HepG2 (cell line): ENCODE results near the gene RILPL1. TPM values are rescaled to one million over a fixed set of nuclear protein-coding genes. Genes with fewer than 3 reads are reported as not detected.
A peak's percentile ranks its signal among the peaks of the same experiment; 100 is the strongest.

Experiments used
- ELF3 ChIP-seq: IDR thresholded peaks from 2 replicates; pipeline ENCODE4 v1.6.1; 2016; ENCODE audit warnings: missing genetic modification reagents, missing compliant biosample characterization
- ERF ChIP-seq: IDR thresholded peaks from 2 replicates; pipeline ENCODE4 v1.6.1; 2018; ENCODE audit warnings: missing biosample characterization, missing genetic modification reagents
- ETV5 ChIP-seq: IDR thresholded peaks from 2 replicates; pipeline ENCODE4 v1.6.1; 2018; ENCODE audit warnings: missing biosample characterization, missing genetic modification reagents, inconsistent platforms, borderline replicate concordance
- GABPB1 ChIP-seq: IDR thresholded peaks from 2 replicates; pipeline ENCODE4 v1.6.1; 2016; ENCODE audit warnings: mild to moderate bottlenecking, missing genetic modification reagents, moderate library complexity, missing compliant biosample characterization
- KAT7 ChIP-seq: IDR thresholded peaks from 2 replicates; pipeline ENCODE4 v1.6.1; 2018; ENCODE audit warnings: borderline replicate concordance, missing compliant biosample characterization
- MAFF ChIP-seq: IDR thresholded peaks from 2 replicates; pipeline ENCODE4 v1.6.1; 2011; ENCODE audit warnings: low read depth, low read length, improper control_type of control experiment
- MAFG ChIP-seq: sonication (generic); formaldehyde crosslinking; IDR thresholded peaks from 2 replicates; pipeline ENCODE4 v1.5.1; 2020; ENCODE audit warnings: mild to moderate bottlenecking, missing genetic modification reagents
- PRPF4 ChIP-seq: fragments of 200-400 bp; formaldehyde crosslinking; IDR thresholded peaks from 2 replicates; pipeline ENCODE4 v1.6.1; 2016; ENCODE audit warnings: low read length, low read depth; ENCODE audit not compliant: poor library complexity, severe bottlenecking
- RXRB ChIP-seq: IDR thresholded peaks from 2 replicates; pipeline ENCODE4 v1.6.1; 2016; ENCODE audit warnings: borderline replicate concordance, missing genetic modification reagents, missing compliant biosample characterization
- YEATS4 ChIP-seq: sonication (generic); formaldehyde crosslinking; IDR thresholded peaks from 2 replicates; pipeline ENCODE4 v1.4.0; 2020; ENCODE audit warnings: missing genetic modification reagents, borderline replicate concordance
- ZFP82 ChIP-seq: sonication (generic); formaldehyde crosslinking; IDR thresholded peaks from 2 replicates; pipeline ENCODE4 v1.5.1; 2020; ENCODE audit warnings: mild to moderate bottlenecking, missing genetic modification reagents, borderline replicate concordance
- ZNF746 ChIP-seq: sonication (generic); formaldehyde crosslinking; IDR thresholded peaks from 2 replicates; pipeline ENCODE4 v1.8.0; 2022; ENCODE audit warnings: mild to moderate bottlenecking, missing genetic modification reagents
- polyA plus RNA-seq, 8 experiments: library from polyadenylated mRNA; depleted of rRNA in 3 of 8; stranded (reverse) in 7 of 8; unstranded in 1 of 8; fragments of >200 nt; fragmentation: Illumina TruSeq in 4 of 8; extraction: Trizol in 4 of 8; gene quantifications; 2 replicates each; pipeline versions ENCODE4 v1.2.1 to v1.2.3, GENCODE V29; 2011 to 2016; ENCODE audit warnings: low read depth in 4 of 8, missing spikeins in 1 of 8, mixed read lengths in 1 of 8; ENCODE audit not compliant: insufficient read depth in 1 of 8
- total RNA-seq, 5 experiments: library from RNA; depleted of rRNA; stranded (reverse); fragments of >200 nt; fragmentation: Illumina TruSeq; extraction: Trizol; gene quantifications; 2 replicates each; pipeline ENCODE4 v1.2.3, GENCODE V29; 2016; ENCODE audit warnings: low read depth in 1 of 5
- TF ChIP-seq, protein P1 (sequence below): sonication (generic); formaldehyde crosslinking; IDR thresholded peaks from 2 replicates; pipeline ENCODE4 v1.4.0; 2020; ENCODE audit warnings: missing genetic modification reagents, mild to moderate bottlenecking, borderline replicate concordance
- TF ChIP-seq, protein P2 (sequence below), 2 experiments: IDR thresholded peaks; 2 replicates each; pipeline ENCODE4 v1.6.1; 2011 to 2012; ENCODE audit warnings: low read length in 2 of 2, borderline replicate concordance in 1 of 2, low read depth in 1 of 2, mild to moderate bottlenecking in 1 of 2, moderate library complexity in 1 of 2
- TF ChIP-seq, protein P3 (sequence below): sonication (generic); formaldehyde crosslinking; IDR thresholded peaks from 2 replicates; pipeline ENCODE4 v1.4.0; 2020; ENCODE audit warnings: mild to moderate bottlenecking, missing genetic modification reagents

The RILPL1 gene
- total and polyA plus RNA-seq, 2 of the 13 experiments (the other 11 are each of a cell fraction or from before 2014, with no cell fraction given) = 5.8 to 28.4 TPM

DNA sequence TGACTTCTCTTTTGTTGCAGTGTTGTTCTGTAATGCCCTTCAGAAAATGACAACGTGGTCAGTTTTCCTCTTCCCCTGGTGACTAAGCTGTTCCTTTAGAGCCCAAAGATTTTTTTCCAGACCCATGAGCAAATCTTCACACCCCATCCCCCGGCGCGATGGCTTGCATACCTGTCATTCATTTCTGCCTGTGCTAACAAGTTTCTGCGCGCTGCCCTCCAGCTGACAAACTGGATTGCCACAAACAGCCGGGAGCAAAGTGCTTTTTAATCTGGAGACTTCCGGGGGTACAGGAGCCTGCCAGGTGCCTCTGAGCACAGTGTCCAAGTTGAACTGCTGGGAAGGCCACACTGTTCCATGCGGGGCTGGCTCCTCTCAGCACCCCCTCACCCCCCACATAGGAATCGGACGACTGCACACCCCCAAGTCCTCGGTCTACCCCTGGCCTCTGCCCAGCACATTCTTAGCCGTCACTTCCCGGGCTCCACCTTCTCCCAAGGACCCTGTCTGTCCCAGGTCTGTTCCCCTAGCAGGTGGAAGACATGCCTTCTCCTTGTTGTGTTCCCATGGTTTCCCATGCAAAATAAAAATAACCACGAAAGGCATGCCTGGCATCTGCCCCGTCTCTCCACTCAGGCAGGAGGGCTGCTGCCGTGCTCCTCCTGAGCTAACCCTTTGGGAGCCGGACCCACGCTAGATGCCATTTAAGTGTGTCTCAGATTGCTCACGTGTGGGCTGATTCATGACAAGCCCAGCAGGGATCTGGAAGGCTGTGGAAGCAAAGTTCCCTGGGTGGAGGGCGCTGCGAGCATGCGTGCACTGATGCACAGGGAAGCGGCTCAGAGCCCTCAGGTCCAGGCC is 14.1 kb downstream of the RILPL1 start (continued):
- TF ChIP-seq, protein P1, sequence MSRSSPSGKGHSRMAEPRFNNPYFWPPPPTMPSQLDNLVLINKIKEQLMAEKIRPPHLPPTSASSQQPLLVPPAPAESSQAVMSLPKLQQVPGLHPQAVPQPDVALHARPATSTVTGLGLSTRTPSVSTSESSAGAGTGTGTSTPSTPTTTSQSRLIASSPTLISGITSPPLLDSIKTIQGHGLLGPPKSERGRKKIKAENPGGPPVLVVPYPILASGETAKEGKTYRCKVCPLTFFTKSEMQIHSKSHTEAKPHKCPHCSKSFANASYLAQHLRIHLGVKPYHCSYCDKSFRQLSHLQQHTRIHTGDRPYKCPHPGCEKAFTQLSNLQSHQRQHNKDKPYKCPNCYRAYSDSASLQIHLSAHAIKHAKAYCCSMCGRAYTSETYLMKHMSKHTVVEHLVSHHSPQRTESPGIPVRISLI = peak; percentile 46; the same call in 1 of the 2 replicates
- TF ChIP-seq RXRB (CRISPR knock-in tag) (peak; percentile 56; the same call in 1 of the 2 replicates), ZFP82 (CRISPR knock-in tag) (no peak), YEATS4 (CRISPR knock-in tag) (no peak; the same call in 1 of the 2 replicates), ETV5 (CRISPR knock-in tag) (peak; percentile 91), ELF3 (CRISPR knock-in tag) (peak; percentile 89), MAFF (0 out of 2 replicates have a peak, but pooled peaks have one; percentile 2), ERF (CRISPR knock-in tag) (peak; percentile 58; the same call in 1 of the 2 replicates), ZNF746 (CRISPR knock-in tag) (no peak), PRPF4 (no peak), GABPB1 (CRISPR knock-in tag) (peak; percentile 62), KAT7 (CRISPR knock-in tag) (no peak), MAFG (CRISPR knock-in tag) (no peak)
- TF ChIP-seq, protein P2, sequence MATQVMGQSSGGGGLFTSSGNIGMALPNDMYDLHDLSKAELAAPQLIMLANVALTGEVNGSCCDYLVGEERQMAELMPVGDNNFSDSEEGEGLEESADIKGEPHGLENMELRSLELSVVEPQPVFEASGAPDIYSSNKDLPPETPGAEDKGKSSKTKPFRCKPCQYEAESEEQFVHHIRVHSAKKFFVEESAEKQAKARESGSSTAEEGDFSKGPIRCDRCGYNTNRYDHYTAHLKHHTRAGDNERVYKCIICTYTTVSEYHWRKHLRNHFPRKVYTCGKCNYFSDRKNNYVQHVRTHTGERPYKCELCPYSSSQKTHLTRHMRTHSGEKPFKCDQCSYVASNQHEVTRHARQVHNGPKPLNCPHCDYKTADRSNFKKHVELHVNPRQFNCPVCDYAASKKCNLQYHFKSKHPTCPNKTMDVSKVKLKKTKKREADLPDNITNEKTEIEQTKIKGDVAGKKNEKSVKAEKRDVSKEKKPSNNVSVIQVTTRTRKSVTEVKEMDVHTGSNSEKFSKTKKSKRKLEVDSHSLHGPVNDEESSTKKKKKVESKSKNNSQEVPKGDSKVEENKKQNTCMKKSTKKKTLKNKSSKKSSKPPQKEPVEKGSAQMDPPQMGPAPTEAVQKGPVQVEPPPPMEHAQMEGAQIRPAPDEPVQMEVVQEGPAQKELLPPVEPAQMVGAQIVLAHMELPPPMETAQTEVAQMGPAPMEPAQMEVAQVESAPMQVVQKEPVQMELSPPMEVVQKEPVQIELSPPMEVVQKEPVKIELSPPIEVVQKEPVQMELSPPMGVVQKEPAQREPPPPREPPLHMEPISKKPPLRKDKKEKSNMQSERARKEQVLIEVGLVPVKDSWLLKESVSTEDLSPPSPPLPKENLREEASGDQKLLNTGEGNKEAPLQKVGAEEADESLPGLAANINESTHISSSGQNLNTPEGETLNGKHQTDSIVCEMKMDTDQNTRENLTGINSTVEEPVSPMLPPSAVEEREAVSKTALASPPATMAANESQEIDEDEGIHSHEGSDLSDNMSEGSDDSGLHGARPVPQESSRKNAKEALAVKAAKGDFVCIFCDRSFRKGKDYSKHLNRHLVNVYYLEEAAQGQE (IDR thresholded peaks at IDR 0.05; ENCODE audit: borderline replicate concordance in 1 of 2, low read depth in 1 of 2, low read length in 2 of 2) = no peak
- TF ChIP-seq, protein P3, sequence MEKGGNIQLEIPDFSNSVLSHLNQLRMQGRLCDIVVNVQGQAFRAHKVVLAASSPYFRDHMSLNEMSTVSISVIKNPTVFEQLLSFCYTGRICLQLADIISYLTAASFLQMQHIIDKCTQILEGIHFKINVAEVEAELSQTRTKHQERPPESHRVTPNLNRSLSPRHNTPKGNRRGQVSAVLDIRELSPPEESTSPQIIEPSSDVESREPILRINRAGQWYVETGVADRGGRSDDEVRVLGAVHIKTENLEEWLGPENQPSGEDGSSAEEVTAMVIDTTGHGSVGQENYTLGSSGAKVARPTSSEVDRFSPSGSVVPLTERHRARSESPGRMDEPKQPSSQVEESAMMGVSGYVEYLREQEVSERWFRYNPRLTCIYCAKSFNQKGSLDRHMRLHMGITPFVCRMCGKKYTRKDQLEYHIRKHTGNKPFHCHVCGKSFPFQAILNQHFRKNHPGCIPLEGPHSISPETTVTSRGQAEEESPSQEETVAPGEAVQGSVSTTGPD (CRISPR knock-in tag) = no peak
